Fibroblast of lung (primary cell): ENCODE data around the gene WDR33. TPM values are rescaled to one million over a fixed set of nuclear protein-coding genes. Genes with fewer than 3 reads are reported as not detected.
A peak's percentile ranks its signal among the peaks of the same experiment; 100 is the strongest.
"Not testable (repeated sequence)": the region's sequence is repeated elsewhere in the genome, so short reads cannot be mapped to it uniquely, and the experiment has no call there.

Experiments
- DNase-seq, 2 donors: peaks; one replicate each; pipeline versions ENCODE4 v3.0.0 to v3.0.0-alpha.2; 2010; ENCODE audit warnings: low read depth in 2 of 2
- H2AFZ ChIP-seq: 2 replicates; pipeline ENCODE4 v1.5.1; 2012; ENCODE audit warnings: low read length, control low read depth, inconsistent platforms
- H3K27ac ChIP-seq: 2 replicates; pipeline ENCODE4 v1.5.1; 2011; ENCODE audit warnings: low read length, control low read depth; ENCODE audit not compliant: insufficient read depth
- H3K27me3 ChIP-seq: 2 replicates; pipeline ENCODE4 v1.5.1; 2011; ENCODE audit warnings: mild to moderate bottlenecking, low read length; ENCODE audit not compliant: control insufficient read depth, insufficient read depth
- H3K36me3 ChIP-seq: 2 replicates; pipeline ENCODE4 v1.5.1; 2011; ENCODE audit warnings: low read length; ENCODE audit not compliant: control insufficient read depth, insufficient read depth
- H3K4me1 ChIP-seq: 2 replicates; pipeline ENCODE4 v1.5.1; 2011; ENCODE audit warnings: low read length; ENCODE audit not compliant: control insufficient read depth, insufficient read depth; ENCODE audit errors: extremely low read depth
- H3K4me2 ChIP-seq: 2 replicates; pipeline ENCODE4 v1.5.1; 2011; ENCODE audit warnings: low read length, control low read depth; ENCODE audit not compliant: insufficient read depth; ENCODE audit errors: extremely low read depth
- H3K4me3 ChIP-seq, 4 experiments: fragments of 200-600 bp in 1 of 4; sonication (generic) in 1 of 4; replicated peaks in 1 of 4; 2 replicates each; pipeline ENCODE4 v1.5.1; 2011 to 2016; ENCODE audit warnings: low read length in 4 of 4, low read depth in 3 of 4, mild to moderate bottlenecking in 3 of 4, control low read depth in 2 of 4, inconsistent platforms in 1 of 4, mixed read lengths in 1 of 4; ENCODE audit not compliant: insufficient read depth in 1 of 4; ENCODE audit errors: control extremely low read depth in 1 of 4
- H3K79me2 ChIP-seq: 2 replicates; pipeline ENCODE4 v1.5.1; 2012; ENCODE audit warnings: mild to moderate bottlenecking, low read length, inconsistent platforms; ENCODE audit not compliant: control insufficient read depth, insufficient read depth
- H3K9ac ChIP-seq: 2 replicates; pipeline ENCODE4 v1.5.1; 2011; ENCODE audit warnings: mild to moderate bottlenecking, low read length, control low read depth; ENCODE audit not compliant: insufficient read depth
- H3K9me3 ChIP-seq: 2 replicates; pipeline ENCODE4 v1.5.1; 2012; ENCODE audit warnings: low read depth, low read length; ENCODE audit not compliant: control insufficient read depth, insufficient read depth
- H4K20me1 ChIP-seq: 2 replicates; pipeline ENCODE4 v1.5.1; 2011; ENCODE audit warnings: low read length; ENCODE audit not compliant: control insufficient read depth, insufficient read depth; ENCODE audit errors: extremely low read depth
- CTCF ChIP-seq, 2 donors: IDR thresholded peaks in 1 of 2; conservative IDR thresholded peaks in 1 of 2; 1 replicate in 1 of 2; 2 replicates in 1 of 2; pipeline ENCODE4 v1.5.1; 2011 to 2012; ENCODE audit warnings: low read length in 2 of 2, control low read depth in 1 of 2, inconsistent platforms in 1 of 2, low read depth in 1 of 2, mild to moderate bottlenecking in 1 of 2
- EZH2 ChIP-seq: IDR thresholded peaks from 2 replicates; pipeline ENCODE4 v1.5.1; 2012; ENCODE audit warnings: low read length, control low read depth, mild to moderate bottlenecking; ENCODE audit errors: missing control alignments
- polyA plus RNA-seq, 2 donors: library from polyadenylated mRNA; depleted of rRNA in 1 of 2; stranded (reverse) in 1 of 2; unstranded in 1 of 2; fragments of >200 nt; gene quantifications; 2 replicates each; pipeline ENCODE4 v1.2.1, GENCODE V29; 2011 to 2012; ENCODE audit warnings: missing spikeins in 1 of 2
- total RNA-seq: library from RNA; depleted of rRNA; stranded (reverse); fragments of >200 nt; gene quantifications from 2 replicates; pipeline ENCODE4 v1.2.1, GENCODE V29; 2014

The WDR33 gene
- total and polyA plus RNA-seq, 2 donors (not counting 1 experiment from before 2014, with no cell fraction given): 27.2 to 28.6 TPM

GRCh38 chr2:127814677-127815076 lies 3.7 kb upstream of the WDR33 start:
- Histone ChIP-seq H3K27me3 (peaks cover 4% of the 10 kb centered on the region), H2AFZ (no peak overlapping the region), H3K9ac (no peak overlapping the region), H3K4me2 (no peak overlapping the region), H3K79me2 (peaks cover 12% of the 10 kb centered on the region), H3K27ac (no peak overlapping the region), H4K20me1 (no peaks in the 10 kb centered on the region), H3K9me3 (no peaks in the 10 kb centered on the region), H3K4me3 (no peak overlapping the region), H3K36me3 (no peaks in the 10 kb centered on the region), H3K4me1 (no peaks in the 10 kb centered on the region)
- DNase-seq: no peak
- no peak for TF ChIP-seq CTCF (conservative IDR thresholded peaks at IDR 0.05 in 1 of 2, IDR thresholded peaks at IDR 0.05 in 1 of 2; ENCODE audit: low read depth in 1 of 2, low read length in 2 of 2)
- no peak for TF ChIP-seq EZH2

GRCh38 chr2:127812441-127812840 lies 1.5 kb upstream of the WDR33 start:
- not testable (repeated sequence) for H3K36me3 ChIP-seq, H3K4me3 ChIP-seq, H3K4me2 ChIP-seq, H3K9ac ChIP-seq, H2AFZ ChIP-seq, H4K20me1 ChIP-seq, H3K9me3 ChIP-seq, H3K4me1 ChIP-seq, DNase-seq, H3K27me3 ChIP-seq, H3K27ac ChIP-seq
- peaks cover 33% of the 10 kb centered on the region for H3K79me2 ChIP-seq

GRCh38 chr2:127811397-127812321 lies 688 bp upstream of the WDR33 start:
- Histone ChIP-seq H3K4me3 (peak overlapping the region; percentile 83 to 99 (median 98)), H3K4me2 (peak overlapping the region; percentile 61), H3K36me3 (no peaks in the 10 kb centered on the region), H4K20me1 (no peaks in the 10 kb centered on the region), H3K9ac (peak overlapping the region; percentile 98), H3K27me3 (no peaks in the 10 kb centered on the region), H3K27ac (peak overlapping the region; percentile 96), H2AFZ (peak overlapping the region; percentile 99), H3K79me2 (peaks cover 41% of the 10 kb centered on the region), H3K4me1 (no peaks in the 10 kb centered on the region), H3K9me3 (no peaks in the 10 kb centered on the region)
- TF ChIP-seq CTCF (conservative IDR thresholded peaks at IDR 0.05 in 1 of 2, IDR thresholded peaks at IDR 0.05 in 1 of 2; ENCODE audit: low read depth in 1 of 2, low read length in 2 of 2): no peak
- no peak for TF ChIP-seq EZH2
- no peak for DNase-seq
